H1 (cell line): ENCODE measurements around the gene TNS1. TPM values are rescaled to one million over a fixed set of nuclear protein-coding genes. Genes with fewer than 3 reads are reported as not detected.

Source experiments
- CTCF ChIA-PET: fragments of 300-600 bp; sonication (Branson Sonifier 250); formaldehyde crosslinking; loops from one replicate; lab custom pipeline; 2021; ENCODE audit not compliant: partially characterized antibody; lab: Charles Lee
- POLR2A ChIA-PET: fragments of 300-600 bp; sonication (Branson Sonifier 250); formaldehyde crosslinking; loops from one replicate; lab custom pipeline; 2021; ENCODE audit warnings: inconsistent platforms; ENCODE audit not compliant: partially characterized antibody; lab: Charles Lee
- DNase-seq, 2 experiments: peaks; one replicate each; pipeline versions ENCODE4 v3.0.0 to v3.0.0-alpha.2; 2010 to 2022; ENCODE audit warnings: low spot score in 2 of 2, low read depth in 1 of 2, mixed read lengths in 1 of 2
- FAIRE-seq: peaks from 2 replicates; lab custom pipeline; 2011; peaks lifted over from hg19 to GRCh38; lab: Jason Lieb, UNC
- H2AFZ ChIP-seq: 2 replicates; pipeline ENCODE4 v1.8.1; 2012; ENCODE audit warnings: low read length, inconsistent platforms
- H2AK5ac ChIP-seq: 2 replicates; pipeline ENCODE4 v1.6.1; 2013; ENCODE audit warnings: low read depth, low read length
- H2BK120ac ChIP-seq: replicated peaks from 2 replicates; pipeline ENCODE3; 2013; ENCODE audit warnings: low read depth, low read length, inconsistent platforms
- H2BK12ac ChIP-seq: 2 replicates; pipeline ENCODE4 v1.6.1; 2013; ENCODE audit warnings: low read depth, low read length
- H2BK15ac ChIP-seq: 2 replicates; pipeline ENCODE4 v1.6.1; 2013; ENCODE audit warnings: low read length
- H2BK20ac ChIP-seq: 2 replicates; pipeline ENCODE4 v1.6.1; 2013; ENCODE audit warnings: low read length
- H2BK5ac ChIP-seq: 2 replicates; pipeline ENCODE4 v1.6.1; 2013; ENCODE audit warnings: low read depth, low read length
- H3K14ac ChIP-seq: 2 replicates; pipeline ENCODE4 v1.6.1; 2013; ENCODE audit warnings: inconsistent platforms; ENCODE audit not compliant: insufficient read length
- H3K18ac ChIP-seq: 2 replicates; pipeline ENCODE4 v1.6.1; 2013; ENCODE audit warnings: low read length; ENCODE audit errors: extremely low read depth
- H3K23ac ChIP-seq: 2 replicates; pipeline ENCODE4 v1.6.1; 2013; ENCODE audit warnings: inconsistent platforms; ENCODE audit not compliant: insufficient read length
- H3K23me2 ChIP-seq: 2 replicates; pipeline ENCODE4 v1.6.1; 2013; ENCODE audit warnings: low read depth, low read length
- H3K27ac ChIP-seq: 2 replicates; pipeline ENCODE4 v1.6.1; 2011; ENCODE audit warnings: low read depth, low read length, inconsistent platforms
- H3K27me3 ChIP-seq, 4 experiments: replicated peaks in 1 of 4; 1 replicate in 1 of 4; 2 replicates in 3 of 4; pipeline versions ENCODE4 v1.6.1 to v1.8.1; 2011 to 2013; ENCODE audit warnings: low read length in 3 of 4, mild to moderate bottlenecking in 3 of 4, inconsistent platforms in 2 of 4, mixed read lengths in 2 of 4, moderate library complexity in 1 of 4; ENCODE audit not compliant: control insufficient read depth in 3 of 4, insufficient read depth in 3 of 4; ENCODE audit errors: extremely low read depth in 1 of 4
- H3K36me3 ChIP-seq, 4 experiments: 2 replicates each; pipeline versions ENCODE4 v1.6.1 to v1.8.1; 2011 to 2013; ENCODE audit warnings: mild to moderate bottlenecking in 4 of 4, low read length in 3 of 4, moderate library complexity in 2 of 4, control low read depth in 1 of 4, inconsistent platforms in 1 of 4; ENCODE audit not compliant: insufficient read depth in 4 of 4, control insufficient read depth in 2 of 4
- H3K4ac ChIP-seq: replicated peaks from 2 replicates; pipeline ENCODE3; 2013; ENCODE audit warnings: low read length, low read depth, mixed read lengths, inconsistent platforms; ENCODE audit not compliant: insufficient read length
- H3K4me1 ChIP-seq, 4 experiments: replicated peaks in 1 of 4; 1 replicate in 1 of 4; 2 replicates in 3 of 4; pipeline versions ENCODE4 v1.6.1 to v1.8.1; 2011 to 2013; ENCODE audit warnings: low read length in 3 of 4, inconsistent platforms in 2 of 4, mixed read lengths in 1 of 4; ENCODE audit not compliant: insufficient read depth in 4 of 4, control insufficient read depth in 3 of 4
- H3K4me2 ChIP-seq, 2 experiments: 2 replicates each; pipeline versions ENCODE4 v1.6.1 to v1.8.1; 2011 to 2013; ENCODE audit warnings: low read depth in 2 of 2, low read length in 2 of 2, control low read depth in 1 of 2, inconsistent platforms in 1 of 2, mild to moderate bottlenecking in 1 of 2; ENCODE audit not compliant: insufficient read depth in 1 of 2
- H3K4me3 ChIP-seq, 4 experiments: fragments of 200-600, 300-600 bp in 1 of 4; sonication (generic), shearing (Covaris generic), sonication (Bioruptor Twin) in 1 of 4; 2 replicates each; pipeline versions ENCODE4 v1.5.1 to v1.8.1; 2011 to 2016; ENCODE audit warnings: low read length in 4 of 4, low read depth in 3 of 4, control low read depth in 2 of 4, inconsistent platforms in 2 of 4, mild to moderate bottlenecking in 2 of 4, mixed read lengths in 1 of 4, moderate library complexity in 1 of 4; ENCODE audit not compliant: insufficient read depth in 2 of 4; ENCODE audit errors: extremely low read depth in 1 of 4
- H3K56ac ChIP-seq: replicated peaks from 2 replicates; pipeline ENCODE3; 2013; ENCODE audit warnings: low read depth, mild to moderate bottlenecking, mixed read lengths, low read length, inconsistent platforms; ENCODE audit not compliant: insufficient read length
- H3K79me1 ChIP-seq: 2 replicates; pipeline ENCODE4 v1.6.1; 2013; ENCODE audit warnings: low read depth, low read length, control low read depth
- H3K79me2 ChIP-seq, 2 experiments: 2 replicates each; pipeline versions ENCODE4 v1.6.1 to v1.8.1; 2012 to 2013; ENCODE audit warnings: low read length in 2 of 2, mild to moderate bottlenecking in 2 of 2, inconsistent platforms in 1 of 2; ENCODE audit not compliant: insufficient read depth in 2 of 2, control insufficient read depth in 1 of 2
- H3K9ac ChIP-seq, 4 experiments: replicated peaks in 1 of 4; 1 replicate in 1 of 4; 2 replicates in 3 of 4; pipeline versions ENCODE4 v1.6.1 to v1.8.1; 2011 to 2013; ENCODE audit warnings: low read depth in 3 of 4, low read length in 3 of 4, control low read depth in 2 of 4, mild to moderate bottlenecking in 2 of 4, moderate library complexity in 2 of 4, inconsistent platforms in 1 of 4; ENCODE audit errors: extremely low read depth in 1 of 4
- H3K9me3 ChIP-seq, 2 experiments: 2 replicates each; pipeline versions ENCODE4 v1.6.1 to v1.8.1; 2012 to 2013; ENCODE audit warnings: mild to moderate bottlenecking in 2 of 2, moderate library complexity in 2 of 2, control low read depth in 1 of 2, inconsistent platforms in 1 of 2, low read depth in 1 of 2, low read length in 1 of 2, mixed read lengths in 1 of 2; ENCODE audit not compliant: insufficient read depth in 2 of 2
- H4K20me1 ChIP-seq, 2 experiments: replicated peaks in 1 of 2; 2 replicates each; pipeline versions ENCODE3 to v1.8.1; 2011 to 2013; ENCODE audit warnings: inconsistent platforms in 2 of 2, low read length in 2 of 2, mild to moderate bottlenecking in 1 of 2; ENCODE audit not compliant: insufficient read depth in 2 of 2, control insufficient read depth in 1 of 2
- H4K5ac ChIP-seq: 2 replicates; pipeline ENCODE4 v1.6.1; 2013; ENCODE audit warnings: low read length, low read depth, mixed read lengths, inconsistent platforms; ENCODE audit not compliant: insufficient read length
- H4K8ac ChIP-seq: 2 replicates; pipeline ENCODE4 v1.8.0; 2013; ENCODE audit warnings: mild to moderate bottlenecking, moderate library complexity, low read length, inconsistent platforms; ENCODE audit not compliant: insufficient read depth; ENCODE audit errors: extremely low read depth
- H4K91ac ChIP-seq: replicated peaks from 2 replicates; pipeline ENCODE3; 2013; ENCODE audit warnings: low read length, mixed read lengths, inconsistent platforms; ENCODE audit not compliant: insufficient read length
- EP300 ChIP-seq, 2 experiments: IDR thresholded peaks; 1 replicate in 1 of 2; 2 replicates in 1 of 2; pipeline ENCODE4 v1.6.1; 2011 to 2012; ENCODE audit warnings: low read depth in 2 of 2, low read length in 2 of 2, mild to moderate bottlenecking in 2 of 2, borderline replicate concordance in 1 of 2, inconsistent platforms in 1 of 2, moderate library complexity in 1 of 2
- RFX5 ChIP-seq: IDR thresholded peaks from 2 replicates; pipeline ENCODE4 v1.6.1; 2011; ENCODE audit warnings: low read depth, low read length, improper control_type of control experiment, borderline replicate concordance
- WGBS, 2 experiments: shearing (Covaris generic) in 1 of 2; methylation state at CpG; one replicate each; pipeline versions ENCODE4 v1.1.6 to v1.1.7; 2013 to 2015; ENCODE audit warnings: low lambda C conversion rate in 2 of 2, mixed read lengths in 2 of 2, inconsistent platforms in 1 of 2, low coverage in 1 of 2, missing lambda C conversion rate in 1 of 2; ENCODE audit not compliant: insufficient replicate concordance in 2 of 2, insufficient coverage in 1 of 2, insufficient read length in 1 of 2; ENCODE audit errors: extremely low coverage in 1 of 2, missing lambda C conversion rate in 1 of 2; 5-methylcytosine and 5-hydroxymethylcytosine counted together
- polyA plus RNA-seq, 7 experiments: library from polyadenylated mRNA; depleted of rRNA in 3 of 7; stranded (reverse) in 5 of 7; unstranded in 2 of 7; fragments of >200 nt in 5 of 7; fragments of 200-250 nt in 2 of 7; gene quantifications; 1 replicate in 5 of 7; 2 replicates in 1 of 7; 4 replicates in 1 of 7; pipeline versions ENCODE4 v1.2.1 to v1.2.3, GENCODE V29; 2011 to 2013; ENCODE audit warnings: missing spikeins in 2 of 7, mixed read lengths in 2 of 7
- total RNA-seq: library from RNA; stranded (reverse); fragmentation: NEBNext Ultra II Directional; extraction: Animal tissue kit (Norgen Biotek cat#: 25700); gene quantifications from 2 replicates; pipeline ENCODE4 v1.2.1, GENCODE V29; 2021

Gene TNS1
- total and polyA plus RNA-seq, 2 of the 8 experiments (the other 6 are each of a cell fraction or from before 2014, with no cell fraction given), result 1.5 to 5.1 TPM

DNA sequence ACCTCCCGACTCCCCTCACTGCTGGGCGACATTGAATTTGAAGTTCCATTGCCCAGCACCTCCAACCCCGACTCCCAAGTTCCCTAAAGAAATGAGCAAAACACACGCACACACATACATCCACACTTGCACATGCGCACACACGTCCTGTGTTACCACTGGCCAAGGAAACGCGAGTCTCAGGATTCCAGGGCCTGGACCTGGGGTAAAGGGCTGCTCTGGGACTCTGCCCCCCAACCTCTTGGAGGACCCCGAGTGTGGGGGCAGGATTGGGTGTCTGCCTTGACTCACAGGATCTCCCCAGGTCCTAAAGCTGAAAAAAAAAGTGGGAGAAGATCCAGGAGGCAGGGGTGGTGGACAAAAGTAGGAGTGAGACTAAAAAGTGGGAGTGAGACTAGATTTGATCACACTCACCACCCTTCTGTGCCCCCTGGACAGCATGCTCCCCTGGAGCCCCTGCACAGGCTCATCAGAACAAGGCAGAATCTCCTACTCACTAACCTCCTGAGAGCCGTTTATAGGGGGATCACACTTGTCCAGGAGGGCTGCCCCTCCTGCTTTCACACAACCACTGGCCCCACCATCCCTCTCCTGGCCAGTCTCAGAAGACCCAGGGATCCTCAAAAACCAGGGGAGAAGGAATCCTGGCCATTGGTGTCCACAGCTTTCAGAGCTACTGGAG lies 202.2 kb downstream of the TNS1 start:
- Histone ChIP-seq H4K91ac (no peak overlapping the region), H3K4ac (no peak overlapping the region), H2BK5ac (no peak overlapping the region), H3K27ac (no peak overlapping the region; the same call in 1 of the 2 replicates), H3K9ac (no peak overlapping the region), H3K56ac (no peak overlapping the region), H2BK12ac (no peak overlapping the region), H4K5ac (no peak overlapping the region), H2AFZ (no peak overlapping the region), H2BK20ac (no peak overlapping the region), H4K8ac (peak overlapping the region; percentile 28; the same call in 1 of the 2 replicates), H3K23me2 (peaks cover 5% of the 10 kb centered on the region), H3K79me1 (no peaks in the 10 kb centered on the region; the same call in 1 of the 2 replicates), H3K14ac (no peak overlapping the region), H3K4me3 (no peak overlapping the region), H3K4me1 (peaks cover 0 to 5% (median 0%) of the 10 kb centered on the region in 4 experiments; a peak in 1 of 7 replicates), H3K4me2 (no peak overlapping the region), H3K18ac (no peak overlapping the region), H2BK15ac (no peak overlapping the region), H3K27me3 (no peaks in the 10 kb centered on the region), H2AK5ac (no peak overlapping the region), H3K79me2 (no peaks in the 10 kb centered on the region), H3K9me3 (no peaks in the 10 kb centered on the region), H3K36me3 (no peaks in the 10 kb centered on the region), H3K23ac (no peak overlapping the region), H4K20me1 (peaks cover 0 to 4% of the 10 kb centered on the region in 2 experiments), H2BK120ac (no peak overlapping the region)
- DNase-seq, result no peak
- POLR2A ChIA-PET, result interaction anchor here (0.7 kb wide), 1 partner anchor 11 kb away, joined by 3 read pairs; no protein-coding TSS in a partner anchor
- 89% methylated on average over 10 of the region's 10 CpGs; no CpG with 5 or more reads in 1 of the 2 experiments for WGBS, 2 experiments
- FAIRE-seq, result no peak
- CTCF ChIA-PET, result interaction anchor here (1.3 to 30.4 kb wide), 6 partner anchors 9 to 193 kb away, joined by 3 to 759 read pairs (median 5); no protein-coding TSS in a partner anchor
- TF ChIP-seq EP300 (IDR thresholded peaks at IDR 0.05; ENCODE audit: borderline replicate concordance in 1 of 2, low read depth in 2 of 2, low read length in 2 of 2) (no peak), RFX5 (no peak)
